NCI-H748 (cell line): ENCODE results near the gene ZNF302.
A peak's percentile ranks its signal among the peaks of the same experiment; 100 is the strongest.

Source experiments
- DNase-seq: peaks from one replicate; lab custom pipeline; 2025; ENCODE audit not compliant: unreplicated experiment; lab: John Stamatoyannopoulos, UW

ZNF302 gene

DNA sequence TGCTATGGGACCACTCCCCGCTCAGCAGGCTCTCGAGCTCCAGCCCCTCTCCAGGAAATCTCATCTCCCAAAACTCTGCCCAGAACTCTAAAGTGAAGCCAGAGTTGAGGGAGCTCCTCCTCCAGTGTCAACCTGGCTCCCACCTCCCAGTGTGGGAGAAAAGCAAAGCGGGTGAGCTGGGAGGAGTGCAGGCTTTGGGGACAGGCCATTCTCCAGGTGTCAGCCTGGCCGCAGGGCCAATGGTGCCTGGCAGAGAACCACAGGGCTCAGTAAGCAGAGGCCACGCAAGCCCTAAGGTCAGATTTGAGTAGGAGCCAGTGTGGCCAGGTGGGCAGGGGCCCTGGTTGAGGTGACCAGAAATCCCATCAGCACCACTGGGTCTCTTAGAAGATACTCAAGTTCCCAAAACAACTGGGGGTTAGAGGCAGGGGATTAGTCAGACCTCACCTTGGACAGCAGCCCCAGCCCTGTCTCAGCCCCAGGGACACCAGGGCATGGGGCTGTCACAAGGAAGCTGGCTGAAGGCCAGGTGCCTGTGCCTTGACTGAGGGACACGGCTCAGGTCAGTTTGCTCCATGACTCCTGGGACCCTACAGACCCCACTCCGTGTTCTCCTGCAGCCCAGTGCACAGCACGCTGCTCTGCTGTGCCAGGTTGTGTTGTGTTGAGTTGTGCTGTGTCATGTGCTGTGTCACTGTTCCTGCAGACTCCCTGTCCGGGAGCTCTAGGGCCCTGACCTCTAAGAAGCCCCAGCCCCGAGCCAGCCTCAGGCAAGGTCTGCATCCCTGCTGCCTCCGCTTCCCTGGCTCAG lies 53.7 kb downstream of the ZNF302 start:
- DNase-seq: no peak

DNA sequence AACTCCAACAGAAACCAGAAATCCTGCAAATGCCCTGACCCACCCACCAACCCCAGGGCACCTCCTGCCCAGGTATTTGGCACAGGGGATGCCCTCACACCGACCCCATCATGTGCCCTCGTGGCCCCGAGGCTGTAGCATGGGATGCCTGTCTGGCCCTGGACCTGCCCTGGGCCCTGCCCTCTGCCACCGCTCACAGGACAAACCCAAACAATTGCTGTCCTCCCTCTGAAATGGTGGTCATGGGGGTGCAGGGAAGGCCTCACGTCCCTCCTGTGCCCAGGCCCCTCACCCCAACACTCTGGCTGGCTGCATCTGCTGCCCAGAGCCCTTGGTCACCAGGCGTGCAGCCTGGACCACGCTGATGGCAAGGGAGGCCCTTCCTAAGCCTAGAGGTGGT lies 54.5 kb downstream of the ZNF302 start:
- DNase-seq: no peak

DNA sequence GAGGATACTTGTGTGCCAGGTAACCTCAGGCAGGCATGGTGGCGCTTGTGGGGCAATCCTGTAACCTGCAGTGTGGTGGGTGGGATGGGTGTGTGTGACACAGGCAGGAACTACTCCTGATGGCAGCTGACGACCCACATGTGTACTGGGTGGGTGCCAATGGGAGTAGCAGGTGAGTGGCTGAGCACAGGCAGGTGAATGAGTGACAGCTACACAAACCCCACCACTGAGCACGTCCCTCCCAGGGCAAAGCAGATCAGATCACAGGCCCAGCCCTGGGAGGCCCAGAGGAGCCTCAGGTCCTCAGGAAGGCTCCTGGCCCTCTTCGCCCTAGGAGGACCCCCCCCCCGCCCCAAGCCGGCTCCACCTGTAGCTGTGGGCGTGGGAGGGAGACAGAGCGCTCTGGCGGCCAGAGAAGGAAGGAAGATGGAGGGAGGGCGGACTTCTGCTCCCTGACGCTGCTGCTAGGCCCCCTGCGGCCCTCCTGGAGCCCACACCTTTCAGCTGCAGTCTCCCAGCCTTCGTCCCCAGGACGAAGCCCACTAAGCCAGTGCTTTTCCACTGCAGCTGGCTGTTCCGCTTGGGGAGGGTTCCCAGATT lies 55.2 kb downstream of the ZNF302 start:
- no peak for DNase-seq

DNA sequence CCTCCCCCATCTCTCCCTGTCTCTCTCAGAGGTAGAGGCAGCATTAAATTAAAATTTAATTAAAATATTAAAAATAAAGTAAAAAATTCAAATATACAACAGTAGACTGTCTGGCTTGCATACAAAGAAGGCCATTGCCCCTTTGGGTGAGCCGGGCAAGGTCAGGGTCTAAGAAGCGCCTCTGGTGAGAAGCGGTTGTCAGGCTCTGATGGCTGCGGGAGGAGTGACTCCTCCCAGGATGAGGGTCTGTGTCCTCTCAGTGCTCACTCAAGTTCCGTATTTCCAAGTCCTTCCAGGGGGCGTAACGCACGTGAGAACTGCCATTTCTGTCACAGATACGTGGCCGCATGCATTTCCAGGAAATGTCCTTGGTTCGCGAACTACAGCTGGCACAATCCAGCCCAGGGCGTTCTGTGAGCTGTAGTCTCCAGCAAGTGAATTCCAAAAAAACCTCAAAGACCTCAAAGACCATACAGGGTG lies 55.8 kb downstream of the ZNF302 start:
- DNase-seq: peak; percentile 80

DNA sequence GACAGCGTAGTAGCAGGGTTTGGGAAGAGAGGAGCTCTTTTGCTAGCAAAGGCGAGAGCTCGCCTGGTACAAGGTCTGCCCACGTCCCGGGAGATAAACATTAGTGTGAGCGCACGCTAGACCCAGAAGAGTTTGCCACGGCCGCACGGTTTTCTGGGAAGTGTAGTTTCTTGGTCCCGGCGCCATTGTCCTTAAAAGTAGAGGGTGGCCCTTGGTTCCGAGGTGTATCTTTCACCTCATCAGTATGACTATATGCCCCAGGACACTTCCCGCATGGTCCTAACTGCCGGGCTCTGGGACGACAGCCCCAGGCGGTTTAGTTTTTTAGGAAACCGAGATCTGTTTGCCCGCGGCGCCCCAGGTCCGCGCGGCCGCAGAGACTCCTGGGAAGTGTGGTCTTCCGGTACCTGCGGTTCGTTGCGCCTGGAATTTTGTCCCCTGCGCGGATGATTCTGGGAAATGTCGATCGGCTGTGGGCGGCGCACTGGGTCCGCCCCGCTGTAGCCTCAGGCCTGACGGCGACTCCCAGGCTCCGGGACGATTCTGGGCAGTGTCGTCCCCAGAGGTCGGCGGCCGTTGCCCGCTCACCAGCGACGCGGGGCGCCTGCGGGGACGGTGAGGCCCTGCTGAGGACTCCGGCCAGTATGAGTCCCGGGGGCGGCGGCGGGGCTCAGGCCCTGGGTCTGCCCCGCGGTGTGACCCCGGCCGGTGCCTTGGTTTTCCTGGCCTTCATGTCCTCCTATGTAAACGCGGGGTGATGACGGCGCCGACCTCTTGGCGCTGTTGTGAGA lies 56.5 kb downstream of the ZNF302 start, which contains the start of gene ZNF181:
TSS of gene ZNF181 (plus strand) at position 498 of the 791 bp plus-strand sequence. CDS start 795 bp downstream, outside the sequence.
- DNase-seq: peak; percentile 96

DNA sequence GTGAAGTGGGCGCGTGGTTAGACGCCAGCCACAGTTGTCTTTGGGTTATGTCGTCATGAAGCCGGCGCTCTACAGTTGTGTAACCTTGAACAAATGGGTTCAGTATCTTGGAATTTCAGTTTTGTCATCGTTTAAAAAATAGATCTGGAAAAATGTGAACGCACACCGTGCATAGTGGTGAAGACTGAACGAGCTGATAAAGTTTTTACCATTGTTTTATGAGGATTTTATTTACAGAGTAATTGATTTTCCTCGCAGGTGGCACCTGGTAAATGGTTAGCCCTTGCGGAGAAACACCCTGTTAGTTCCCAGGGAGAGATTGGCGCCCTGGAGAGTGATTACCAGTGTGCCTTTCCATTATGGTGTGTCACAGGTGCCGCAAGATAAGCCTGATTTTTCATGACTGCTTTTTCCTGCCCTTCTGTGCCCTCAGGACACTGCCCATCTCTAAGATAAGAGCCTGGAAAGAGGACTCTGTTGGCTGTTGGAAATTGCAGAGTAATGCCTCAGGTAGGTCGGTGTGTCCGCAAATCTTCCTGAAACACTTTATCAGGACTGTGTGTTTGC lies 57.1 kb downstream of the ZNF302 start:
- DNase-seq: peak; percentile 66
